Measurements from ENCODE around the gene IGF1R.

IGF1R gene

GRCh38 chr15:98776607-98777281, 128.4 kb downstream of the IGF1R start:
- no peak for DNase-seq (ENCODE audit: low spot score)

GRCh38 chr15:98777426-98777825, 129.1 kb downstream of the IGF1R start:
- DNase-seq (ENCODE audit: low spot score): no peak

GRCh38 chr15:98778263-98778959, 130.1 kb downstream of the IGF1R start:
- DNase-seq (ENCODE audit: low spot score): no peak

GRCh38 chr15:98778960-98779359, 130.6 kb downstream of the IGF1R start:
- no peak for DNase-seq (ENCODE audit: low spot score)

GRCh38 chr15:98779463-98780071, 131.2 kb downstream of the IGF1R start:
- DNase-seq (ENCODE audit: low spot score): peak; percentile 64

- no peak for DNase-seq (ENCODE audit: low spot score)
Measured at GRCh38 chr15:98781838-98782237, 133.5 kb downstream of the IGF1R start.

GRCh38 chr15:98782801-98783200, 134.5 kb downstream of the IGF1R start:
- DNase-seq (ENCODE audit: low spot score): no peak

GRCh38 chr15:98785431-98785806, 137.1 kb downstream of the IGF1R start:
- DNase-seq (ENCODE audit: low spot score): no peak

- DNase-seq (ENCODE audit: low spot score): no peak
Measured at GRCh38 chr15:98785807-98786621, 137.7 kb downstream of the IGF1R start.

GRCh38 chr15:98786717-98787116, 138.4 kb downstream of the IGF1R start:
- no peak for DNase-seq (ENCODE audit: low spot score)

- DNase-seq (ENCODE audit: low spot score): no peak
Measured at GRCh38 chr15:98787194-98787593, 138.9 kb downstream of the IGF1R start.

- no peak for DNase-seq (ENCODE audit: low spot score)
Measured at GRCh38 chr15:98787936-98788757, 139.8 kb downstream of the IGF1R start.

GRCh38 chr15:98789020-98789419, 140.7 kb downstream of the IGF1R start:
- no peak for DNase-seq (ENCODE audit: low spot score)

- no peak for DNase-seq (ENCODE audit: low spot score)
Measured at GRCh38 chr15:98790270-98790669, 141.9 kb downstream of the IGF1R start.

- DNase-seq (ENCODE audit: low spot score): no peak
Measured at GRCh38 chr15:98791046-98791701, 142.8 kb downstream of the IGF1R start.

GRCh38 chr15:98792117-98792516, 143.8 kb downstream of the IGF1R start:
- no peak for DNase-seq (ENCODE audit: low spot score)

GRCh38 chr15:98794211-98794610, 145.9 kb downstream of the IGF1R start:
- DNase-seq (ENCODE audit: low spot score): no peak

GRCh38 chr15:98794748-98795147, 146.4 kb downstream of the IGF1R start:
- no peak for DNase-seq (ENCODE audit: low spot score)

GRCh38 chr15:98795980-98796379, 147.6 kb downstream of the IGF1R start:
- no peak for DNase-seq (ENCODE audit: low spot score)

- DNase-seq (ENCODE audit: low spot score): no peak
Measured at GRCh38 chr15:98796685-98797357, 148.5 kb downstream of the IGF1R start.

Data from germinal center (tissue), 1 donor.